ENCODE results near the gene TOP1.

Gene TOP1

GRCh38 chr20:40991181-40991889 lies 37.3 kb upstream of the TOP1 start:
- Histone ChIP-seq H4K20me1 (ENCODE audit: insufficient read depth, low read length) (no peaks in the 10 kb centered on the region), H3K9me2 (replicated peaks; ENCODE audit: insufficient read depth, low read length) (no peaks in the 10 kb centered on the region), H3K9me3 (replicated peaks; ENCODE audit: insufficient read depth, low read length) (no peaks in the 10 kb centered on the region), H3K9ac (ENCODE audit: low read length) (peak overlapping the region; percentile 17; the same call in 1 of the 2 replicates), H3K4me3 (ENCODE audit: low read length) (no peak overlapping the region), H2AFZ (ENCODE audit: low read length) (peak overlapping the region; percentile 60), H3K27ac (ENCODE audit: low read length) (peak overlapping the region; percentile 72), H3K36me3 (replicated peaks; ENCODE audit: insufficient read depth, low read length) (no peaks in the 10 kb centered on the region), H3K4me1 (ENCODE audit: low read length) (peaks cover 29% of the 10 kb centered on the region), H3K79me2 (ENCODE audit: low read length) (no peaks in the 10 kb centered on the region), H3K27me3 (replicated peaks; ENCODE audit: insufficient read depth, low read length) (no peaks in the 10 kb centered on the region), H3K4me2 (ENCODE audit: low read depth, low read length) (peak overlapping the region; percentile 61), H3F3A (ENCODE audit: insufficient read depth, low read length) (peaks cover 27% of the 10 kb centered on the region)
- TF ChIP-seq CTCF (IDR thresholded peaks at IDR 0.05; ENCODE audit: low read length), result no peak
- TF ChIP-seq EZH2 (optimal IDR thresholded peaks at IDR 0.05; ENCODE audit: low read depth, low read length), result no peak
- TF ChIP-seq EZH2phosphoT487 (IDR thresholded peaks at IDR 0.05; ENCODE audit: low read length), result no peak
- DNase-seq, result peak; percentile 86

- H3K4me2 ChIP-seq (ENCODE audit: low read depth, low read length), result no peak overlapping the region
- no peaks in the 10 kb centered on the region for H3K27me3 ChIP-seq (replicated peaks; ENCODE audit: insufficient read depth, low read length)
- no peaks in the 10 kb centered on the region for H3K9me3 ChIP-seq (replicated peaks; ENCODE audit: insufficient read depth, low read length)
- no peak overlapping the region for H2AFZ ChIP-seq (ENCODE audit: low read length)
- no peak overlapping the region; the same call in 1 of the 2 replicates for H3K27ac ChIP-seq (ENCODE audit: low read length)
- H3K4me1 ChIP-seq (ENCODE audit: low read length), result peaks cover 21% of the 10 kb centered on the region
- no peak for DNase-seq
- H3K4me3 ChIP-seq (ENCODE audit: low read length), result no peak overlapping the region
- H3F3A ChIP-seq (ENCODE audit: insufficient read depth, low read length), result peaks cover 15% of the 10 kb centered on the region
- H3K9me2 ChIP-seq (replicated peaks; ENCODE audit: insufficient read depth, low read length), result no peaks in the 10 kb centered on the region
- no peaks in the 10 kb centered on the region for H4K20me1 ChIP-seq (ENCODE audit: insufficient read depth, low read length)
- H3K79me2 ChIP-seq (ENCODE audit: low read length), result no peaks in the 10 kb centered on the region
- no peak overlapping the region for H3K9ac ChIP-seq (ENCODE audit: low read length)
- no peaks in the 10 kb centered on the region for H3K36me3 ChIP-seq (replicated peaks; ENCODE audit: insufficient read depth, low read length)
- TF ChIP-seq EZH2phosphoT487 (IDR thresholded peaks at IDR 0.05; ENCODE audit: low read length) (no peak), CTCF (IDR thresholded peaks at IDR 0.05; ENCODE audit: low read length) (no peak), EZH2 (optimal IDR thresholded peaks at IDR 0.05; ENCODE audit: low read depth, low read length) (no peak)
These were observed 36.1 kb upstream of the TOP1 start for GRCh38 chr20:40992349-40993113.

- Histone ChIP-seq H4K20me1 (ENCODE audit: insufficient read depth, low read length) (no peaks in the 10 kb centered on the region), H3F3A (ENCODE audit: insufficient read depth, low read length) (peaks cover 15% of the 10 kb centered on the region), H3K9me2 (replicated peaks; ENCODE audit: insufficient read depth, low read length) (no peaks in the 10 kb centered on the region), H3K27ac (ENCODE audit: low read length) (no peak overlapping the region), H3K4me1 (ENCODE audit: low read length) (peaks cover 20% of the 10 kb centered on the region), H3K4me2 (ENCODE audit: low read depth, low read length) (no peak overlapping the region), H3K4me3 (ENCODE audit: low read length) (no peak overlapping the region), H3K79me2 (ENCODE audit: low read length) (no peaks in the 10 kb centered on the region), H3K27me3 (replicated peaks; ENCODE audit: insufficient read depth, low read length) (no peaks in the 10 kb centered on the region), H3K9ac (ENCODE audit: low read length) (no peak overlapping the region), H2AFZ (ENCODE audit: low read length) (no peak overlapping the region), H3K9me3 (replicated peaks; ENCODE audit: insufficient read depth, low read length) (no peaks in the 10 kb centered on the region), H3K36me3 (replicated peaks; ENCODE audit: insufficient read depth, low read length) (no peaks in the 10 kb centered on the region)
- DNase-seq, result no peak
- no peak for TF ChIP-seq CTCF (IDR thresholded peaks at IDR 0.05; ENCODE audit: low read length)
These were observed 34.7 kb upstream of the TOP1 start for GRCh38 chr20:40993794-40994540.
